GM18505 (cell line): ENCODE results near the gene SLC6A6.

Experiments used
- ATAC-seq: cut with Tn5 transposase; IDR thresholded peaks from one replicate; pipeline ENCODE4 v1.9.1; 2021; ENCODE audit not compliant: unreplicated experiment
- POLR2A ChIP-seq: IDR thresholded peaks from 4 replicates; pipeline ENCODE4 v1.6.1; 2011; ENCODE audit warnings: borderline replicate concordance; ENCODE audit not compliant: insufficient read depth, insufficient read length; ENCODE audit errors: extremely low read depth

The SLC6A6 gene

GRCh38 chr3:14402304-14402811, at the start of gene SLC6A6:
Gene SLC6A6 (plus strand): TSS chr3:14402606. CDS start chr3:14443635, 41,029 bp downstream.
- peak; percentile 85 for TF ChIP-seq POLR2A
- ATAC-seq, result peak; percentile 72

DNA sequence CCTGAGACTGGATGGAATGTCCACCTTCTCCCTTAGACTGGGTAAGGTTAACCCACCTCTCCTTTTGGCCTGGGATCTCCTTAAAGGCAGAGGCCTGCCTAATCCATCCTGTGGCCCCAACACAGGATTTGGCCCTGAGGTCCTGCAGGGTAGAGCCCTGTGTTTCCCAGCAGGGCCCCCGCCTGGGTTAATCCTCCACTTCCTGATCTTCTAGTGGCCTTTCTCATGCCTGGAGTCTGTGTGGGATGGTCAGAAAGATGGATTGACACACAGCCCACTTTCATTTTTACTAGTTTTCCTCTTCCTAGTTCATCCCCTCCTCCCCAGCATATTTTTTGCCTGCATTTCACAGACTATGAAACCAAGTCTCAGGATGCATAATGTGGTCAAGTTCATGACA, 48.9 kb upstream of the SLC6A6 start:
- ATAC-seq, result no peak
- no peak for TF ChIP-seq POLR2A

GRCh38 chr3:14357463-14357862, 44.9 kb upstream of the SLC6A6 start:
- no peak for ATAC-seq
- no peak for TF ChIP-seq POLR2A

- no peak for TF ChIP-seq POLR2A
- ATAC-seq, result no peak
These were observed 43.8 kb upstream of the SLC6A6 start for GRCh38 chr3:14358426-14359211.

DNA sequence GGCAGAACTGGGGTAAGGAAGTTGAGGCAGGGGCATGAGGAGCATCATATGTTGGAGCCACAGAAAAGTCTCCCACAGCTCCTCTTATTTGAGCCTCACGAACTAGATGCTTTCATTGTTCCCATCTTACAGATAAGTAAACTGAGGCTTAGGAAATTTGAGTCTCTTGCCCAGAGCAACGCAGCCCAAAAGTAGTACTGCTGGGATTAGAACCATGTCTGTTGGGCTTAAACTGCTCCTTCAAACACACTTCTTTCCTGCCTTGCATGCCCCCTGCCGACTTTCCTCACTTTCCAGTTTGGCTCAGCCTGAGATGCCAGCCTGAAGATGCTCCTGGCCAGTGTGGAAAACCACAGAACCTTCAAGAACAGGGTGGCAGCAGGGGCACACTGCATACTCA, 43.1 kb upstream of the SLC6A6 start:
- no peak for TF ChIP-seq POLR2A
- no peak for ATAC-seq

DNA sequence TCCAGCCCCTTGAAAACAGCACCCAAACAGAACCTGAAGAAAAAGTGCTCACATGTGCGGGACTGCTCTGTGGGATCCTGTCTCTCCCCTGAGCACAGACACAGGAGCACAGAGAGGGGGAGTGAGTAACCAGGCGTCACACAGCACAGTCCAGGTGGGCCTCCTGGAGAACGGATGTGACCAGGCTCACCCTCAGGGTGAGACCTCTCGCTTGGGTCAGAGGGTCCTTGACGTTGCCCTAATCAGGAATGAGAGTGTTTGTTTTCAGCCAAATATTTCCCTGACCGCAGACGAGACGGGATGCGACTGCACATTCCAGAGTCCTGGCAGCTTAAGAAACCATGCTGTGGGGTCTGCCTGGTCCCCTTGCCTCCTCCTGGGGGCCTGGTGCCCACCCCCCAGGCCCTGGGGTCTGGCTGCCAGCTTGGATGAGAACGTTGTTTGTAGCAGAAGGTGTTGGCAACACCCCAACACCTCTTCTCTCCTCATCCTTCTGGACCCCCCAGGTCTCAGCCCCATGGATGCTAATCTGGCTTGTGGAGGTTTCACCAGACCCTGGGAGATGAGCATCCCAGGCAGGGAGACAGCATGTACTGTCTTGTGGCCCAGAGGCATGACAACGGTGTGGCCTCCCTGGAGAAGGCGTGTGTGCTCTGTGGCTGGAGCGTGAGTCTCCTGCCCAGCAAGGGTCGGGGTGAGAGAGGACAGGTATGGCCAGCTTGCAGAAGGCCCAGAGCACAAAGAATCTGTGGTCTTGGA, 42.1 kb upstream of the SLC6A6 start:
- TF ChIP-seq POLR2A, result no peak
- ATAC-seq, result no peak

- no peak for ATAC-seq
- TF ChIP-seq POLR2A, result no peak
These were observed 41.2 kb upstream of the SLC6A6 start for GRCh38 chr3:14361068-14361677.

GRCh38 chr3:14362890-14363289, 39.5 kb upstream of the SLC6A6 start:
- no peak for ATAC-seq
- no peak for TF ChIP-seq POLR2A

- no peak for ATAC-seq
- TF ChIP-seq POLR2A, result no peak
These were observed 39.0 kb upstream of the SLC6A6 start for GRCh38 chr3:14363379-14363778.

GRCh38 chr3:14363991-14364390, 38.4 kb upstream of the SLC6A6 start:
- TF ChIP-seq POLR2A, result no peak
- no peak for ATAC-seq

GRCh38 chr3:14364580-14365292, 37.7 kb upstream of the SLC6A6 start:
- no peak for TF ChIP-seq POLR2A
- ATAC-seq, result no peak

DNA sequence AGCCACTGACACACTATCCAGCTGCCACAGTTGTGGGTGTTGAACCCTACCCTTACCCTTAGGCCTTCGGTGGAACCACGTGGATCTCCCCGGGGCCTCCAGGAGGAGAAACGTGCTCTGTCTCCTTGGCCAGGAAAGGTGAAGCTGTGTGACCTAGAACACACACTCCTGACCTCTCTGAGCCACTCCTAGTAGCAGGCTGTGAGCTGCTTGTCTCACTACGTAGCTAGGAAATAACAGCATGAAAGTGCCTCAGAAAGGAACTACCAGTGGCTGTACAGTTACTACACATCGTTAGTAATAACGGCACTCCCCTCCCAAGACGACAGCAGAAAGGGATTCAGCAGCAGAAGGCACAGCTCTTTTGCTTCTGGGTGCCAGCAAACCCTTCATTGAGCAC, 36.2 kb upstream of the SLC6A6 start:
- no peak for ATAC-seq
- TF ChIP-seq POLR2A, result no peak

DNA sequence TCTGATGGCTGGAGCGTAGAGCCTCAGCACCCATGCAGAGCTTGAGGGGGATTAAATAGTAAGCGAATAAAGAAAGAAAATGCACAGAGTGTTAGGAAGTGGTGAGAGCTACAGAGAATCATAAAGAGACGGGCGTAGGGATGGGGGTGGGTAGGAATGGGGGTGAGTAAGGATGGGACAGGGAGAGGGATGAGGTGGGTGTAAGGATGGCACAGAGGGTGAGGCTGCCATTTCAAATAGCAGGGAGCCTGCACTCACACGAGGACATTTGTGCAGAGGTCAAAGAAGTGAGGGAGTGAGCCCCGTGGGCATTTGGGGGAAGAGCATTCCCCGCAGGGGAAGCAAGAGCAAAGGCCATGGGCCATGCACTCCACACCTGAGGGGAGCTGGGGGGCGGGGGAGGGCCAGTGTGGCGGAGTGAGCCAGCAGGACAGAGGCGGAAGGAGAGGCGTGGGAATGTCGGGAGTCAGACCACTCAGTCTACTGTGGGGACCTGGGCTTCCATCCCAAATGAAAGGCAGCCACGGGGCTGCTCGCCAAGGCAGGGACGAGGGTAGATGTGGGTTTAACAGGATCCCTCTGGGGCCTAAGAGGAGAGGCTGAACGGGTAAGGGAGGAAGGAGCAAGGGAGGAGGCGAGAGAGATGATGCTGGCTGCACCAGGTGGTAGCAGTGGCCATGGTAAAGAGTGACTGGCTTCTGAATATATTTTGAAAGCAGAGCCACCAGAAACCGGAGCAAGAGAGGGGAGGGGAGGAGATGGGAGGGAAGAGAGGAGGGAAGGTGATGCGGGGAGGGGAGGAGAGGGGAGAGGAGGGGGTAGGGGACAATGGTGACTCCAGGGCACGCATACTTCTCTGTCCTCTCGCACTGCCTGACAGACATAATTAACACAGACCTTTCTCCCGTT, 35.2 kb upstream of the SLC6A6 start:
- TF ChIP-seq POLR2A, result no peak
- ATAC-seq, result no peak

GRCh38 chr3:14368146-14368545, 34.3 kb upstream of the SLC6A6 start:
- no peak for ATAC-seq
- no peak for TF ChIP-seq POLR2A
